HEK293T (cell line): Measurements from ENCODE around the gene PRKCE.

Experiments used
- ARNT ChIP-seq: fragments of 450-650 bp; IDR thresholded peaks from 2 replicates; pipeline ENCODE4 v1.6.1; 2017; ENCODE audit warnings: mild to moderate bottlenecking
- BHLHE40 ChIP-seq: fragments of 450-650 bp; IDR thresholded peaks from 2 replicates; pipeline ENCODE4 v1.6.1; 2016; ENCODE audit warnings: mild to moderate bottlenecking, moderate library complexity, borderline replicate concordance
- FOXA1 ChIP-seq: fragments of 450-650 bp; IDR thresholded peaks from 2 replicates; pipeline ENCODE4 v1.6.1; 2016; ENCODE audit warnings: mild to moderate bottlenecking
- FOXM1 ChIP-seq: fragments of 450-650 bp; IDR thresholded peaks from 2 replicates; pipeline ENCODE4 v1.6.1; 2017; ENCODE audit warnings: mild to moderate bottlenecking, borderline replicate concordance
- L3MBTL2 ChIP-seq: fragments of 450-650 bp; conservative IDR thresholded peaks from 2 replicates; pipeline ENCODE4 v1.6.1; 2016; ENCODE audit warnings: mild to moderate bottlenecking
- NFRKB ChIP-seq: fragments of 450-650 bp; IDR thresholded peaks from 2 replicates; pipeline ENCODE4 v1.6.1; 2016; ENCODE audit warnings: mild to moderate bottlenecking, moderate library complexity
- SP1 ChIP-seq: fragments of 450-650 bp; IDR thresholded peaks from 2 replicates; pipeline ENCODE4 v1.6.1; 2017
- SUZ12 ChIP-seq: fragments of 450-650 bp; IDR thresholded peaks from 2 replicates; pipeline ENCODE4 v1.6.1; 2016; ENCODE audit warnings: mild to moderate bottlenecking
- TARDBP ChIP-seq: fragments of 450-650 bp; IDR thresholded peaks from 2 replicates; pipeline ENCODE4 v1.6.1; 2016

GRCh38 chr2:45911538-45911937 is 260.1 kb downstream of the PRKCE start:
- TF ChIP-seq FOXM1 (no peak), FOXA1 (no peak), SP1 (no peak), L3MBTL2 (no peak), SUZ12 (no peak), NFRKB (no peak), TARDBP (no peak), ARNT (no peak), BHLHE40 (no peak)
